UCSD-AML1 (cell line): ENCODE data around the gene TMPRSS9.

ENCODE experiments used
- DNase-seq: peaks from one replicate; lab custom pipeline; 2025; ENCODE audit not compliant: unreplicated experiment; lab: John Stamatoyannopoulos, UW

TMPRSS9 gene

GRCh38 chr19:2431318-2432055 is 71.4 kb downstream of the TMPRSS9 start:
- no peak for DNase-seq

DNA sequence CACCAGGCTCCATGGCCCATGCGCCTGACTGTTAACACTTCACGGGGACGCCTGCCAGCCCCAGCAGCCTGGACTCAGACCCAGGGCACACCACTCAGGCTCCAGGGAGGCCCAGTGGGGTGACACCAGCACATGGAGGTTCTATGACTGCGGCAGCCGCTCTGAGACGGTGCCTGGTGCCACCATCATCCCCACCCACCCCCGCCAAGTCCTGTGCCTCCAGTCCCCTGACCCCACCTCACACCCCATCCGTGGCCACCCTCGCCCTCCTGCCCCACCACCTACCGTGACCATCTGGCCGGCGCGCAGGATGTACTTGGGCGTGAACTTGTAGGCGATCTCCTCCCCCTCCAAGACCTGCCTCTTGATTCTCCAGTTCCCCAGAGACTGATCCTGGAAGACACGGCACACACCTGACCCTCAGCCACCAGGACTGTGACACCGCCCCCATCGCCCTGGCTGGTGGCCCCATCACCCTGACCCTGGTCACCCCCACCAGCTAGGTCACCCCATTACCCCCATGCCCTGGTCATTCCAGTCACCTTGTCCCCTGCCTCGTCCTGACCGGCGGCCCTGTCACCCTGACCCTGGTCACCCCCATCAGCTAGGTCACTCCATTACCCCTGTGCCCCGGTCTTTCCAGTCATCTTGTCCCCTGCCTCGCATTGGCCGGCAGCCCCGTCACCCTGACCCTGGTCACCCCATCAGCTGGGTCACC is 72.2 kb downstream of the TMPRSS9 start:
- DNase-seq, result no peak

- DNase-seq, result no peak
Observed at GRCh38 chr19:2433854-2434253, 73.8 kb downstream of the TMPRSS9 start.

DNA sequence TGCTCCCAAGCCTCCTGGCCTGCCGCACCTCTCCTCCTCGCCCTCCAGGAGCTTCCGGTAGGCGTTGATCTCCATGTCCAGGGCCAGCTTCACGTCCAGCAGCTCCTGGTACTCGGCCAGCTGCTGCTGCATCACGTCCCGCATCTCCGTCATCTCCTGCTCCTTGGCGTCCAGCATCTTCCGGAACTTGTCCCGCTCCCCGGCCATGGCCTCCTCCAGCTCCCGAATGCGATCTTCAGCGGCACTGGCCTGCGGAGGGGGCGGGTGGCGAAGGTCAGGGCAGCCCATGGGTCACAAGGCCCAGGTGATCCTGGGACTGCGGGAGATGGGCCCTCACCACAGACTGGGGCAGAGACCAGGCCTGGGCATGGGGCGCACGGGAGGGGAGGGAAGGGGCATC is 74.2 kb downstream of the TMPRSS9 start:
- no peak for DNase-seq

GRCh38 chr19:2434721-2435265 is 74.7 kb downstream of the TMPRSS9 start:
- DNase-seq, result no peak

DNA sequence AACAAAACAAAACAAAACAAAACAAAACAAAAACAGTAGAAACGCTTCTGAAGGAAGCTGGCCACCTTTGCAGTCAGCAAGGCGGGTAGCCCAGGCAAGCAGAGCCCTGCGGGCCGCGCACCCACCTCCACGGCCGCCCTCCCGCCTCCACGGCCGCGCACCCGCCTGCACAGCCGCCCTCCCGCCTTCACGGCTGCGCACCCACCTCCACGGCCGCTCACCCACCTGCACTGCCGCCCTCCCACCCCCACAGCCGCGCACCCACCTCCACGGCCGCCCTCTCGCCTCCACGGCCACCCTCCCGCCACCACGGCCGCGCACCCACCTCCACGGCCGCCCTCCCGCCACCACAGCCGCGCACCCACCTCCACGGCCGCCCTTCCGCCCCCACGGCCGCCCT is 76.3 kb downstream of the TMPRSS9 start:
- no peak for DNase-seq

GRCh38 chr19:2436926-2437325 is 76.9 kb downstream of the TMPRSS9 start:
- no peak for DNase-seq

GRCh38 chr19:2438178-2438577 is 78.1 kb downstream of the TMPRSS9 start:
- DNase-seq, result no peak

- no peak for DNase-seq
Observed at GRCh38 chr19:2440515-2440914, 80.5 kb downstream of the TMPRSS9 start.

GRCh38 chr19:2441096-2441752 is 81.2 kb downstream of the TMPRSS9 start:
- no peak for DNase-seq

DNA sequence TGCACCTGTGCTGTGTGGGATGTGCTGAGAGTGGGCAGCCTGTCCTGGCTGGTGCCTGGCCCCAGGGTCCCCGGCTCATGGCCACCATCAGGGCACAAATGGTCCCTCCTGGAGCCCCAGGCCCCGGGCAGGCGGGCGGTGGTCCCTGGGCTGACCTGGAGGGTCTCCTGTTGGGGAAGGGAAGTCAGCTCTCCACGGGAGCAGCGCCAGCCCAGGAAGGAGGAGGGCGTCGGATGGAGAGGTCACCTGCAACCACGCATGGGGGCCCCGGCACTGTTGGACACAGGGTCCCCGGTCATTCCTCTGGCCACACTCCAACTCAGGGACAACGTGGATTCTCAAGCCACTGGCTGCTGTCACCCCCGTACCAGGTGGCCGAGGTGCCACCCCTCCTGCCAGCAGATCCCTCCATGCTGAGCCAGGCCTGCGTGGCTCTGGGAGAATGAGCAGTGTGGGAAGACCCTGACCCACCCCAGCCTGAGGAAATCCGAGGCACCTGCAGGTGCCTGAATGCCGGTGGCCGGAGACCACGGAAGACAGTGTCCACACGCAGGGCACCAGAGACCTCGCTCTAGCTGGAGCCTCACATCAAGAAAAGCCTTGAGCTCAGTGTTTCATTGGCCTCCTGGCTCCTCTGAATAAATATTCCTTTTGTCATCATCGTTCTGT is 83.2 kb downstream of the TMPRSS9 start:
- no peak for DNase-seq

GRCh38 chr19:2443785-2444182 is 83.7 kb downstream of the TMPRSS9 start:
- no peak for DNase-seq

GRCh38 chr19:2444251-2445002 is 84.4 kb downstream of the TMPRSS9 start:
- DNase-seq, result no peak

DNA sequence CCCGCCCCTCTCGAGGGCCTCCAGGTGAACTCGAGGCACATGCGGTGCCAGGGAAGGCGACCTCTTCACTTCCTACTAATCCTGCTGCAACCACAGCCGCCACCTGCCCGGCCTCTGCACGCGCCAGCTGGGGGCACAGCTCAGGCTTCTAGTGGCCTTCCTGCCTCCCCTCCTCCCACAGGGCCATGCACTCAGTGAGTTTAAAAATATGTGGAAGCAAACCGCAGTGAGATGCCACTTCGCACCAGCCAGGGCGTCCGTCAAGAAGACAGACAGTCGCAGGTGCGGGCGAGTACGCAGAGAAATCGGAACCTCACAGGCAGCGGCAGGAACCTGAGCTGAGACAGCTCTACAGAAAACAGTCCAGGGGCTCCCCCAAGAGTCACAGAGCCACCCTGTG is 86.3 kb downstream of the TMPRSS9 start:
- DNase-seq, result peak; percentile 71

DNA sequence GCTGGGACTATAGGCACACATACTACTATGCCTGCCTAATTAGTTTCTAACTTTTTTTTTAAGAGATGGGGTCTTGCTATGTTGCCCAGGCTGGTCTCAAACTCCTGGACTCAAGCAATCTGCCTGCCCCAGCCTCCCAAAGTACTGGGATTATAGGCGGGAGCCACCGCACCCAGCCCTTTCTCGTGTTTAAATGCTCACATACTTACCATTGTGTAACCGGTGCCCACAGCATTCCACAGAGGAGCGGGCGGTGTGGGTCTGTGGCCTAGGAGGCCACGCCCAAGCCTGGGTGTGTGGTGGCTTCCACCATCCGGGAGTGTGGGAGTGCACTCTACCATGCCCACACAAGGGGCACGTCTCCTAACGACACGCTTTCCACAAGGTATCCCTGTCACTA is 89.0 kb downstream of the TMPRSS9 start:
- no peak for DNase-seq

GRCh38 chr19:2451138-2451537 is 91.1 kb downstream of the TMPRSS9 start:
- no peak for DNase-seq

DNA sequence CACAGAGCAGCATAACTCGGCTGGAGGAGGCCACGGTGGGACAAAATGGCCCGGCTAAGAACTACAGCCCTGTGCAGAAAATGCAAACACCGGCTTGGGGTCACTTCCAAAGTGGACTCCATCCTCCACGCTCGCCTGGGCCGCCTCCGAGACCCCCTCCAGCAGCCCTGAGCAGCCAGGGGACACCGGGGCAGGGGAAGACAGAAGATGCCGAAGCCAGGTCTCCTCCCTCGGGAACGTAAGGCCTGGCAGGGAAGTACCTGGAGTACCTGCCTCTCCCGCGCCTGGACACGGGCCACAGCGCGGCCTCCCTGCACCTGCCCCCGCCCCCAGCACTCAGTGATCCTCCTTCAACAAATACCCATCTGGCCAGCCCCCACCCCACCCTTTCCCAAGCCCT is 91.7 kb downstream of the TMPRSS9 start:
- no peak for DNase-seq

GRCh38 chr19:2453431-2454025 is 93.5 kb downstream of the TMPRSS9 start:
- no peak for DNase-seq

DNA sequence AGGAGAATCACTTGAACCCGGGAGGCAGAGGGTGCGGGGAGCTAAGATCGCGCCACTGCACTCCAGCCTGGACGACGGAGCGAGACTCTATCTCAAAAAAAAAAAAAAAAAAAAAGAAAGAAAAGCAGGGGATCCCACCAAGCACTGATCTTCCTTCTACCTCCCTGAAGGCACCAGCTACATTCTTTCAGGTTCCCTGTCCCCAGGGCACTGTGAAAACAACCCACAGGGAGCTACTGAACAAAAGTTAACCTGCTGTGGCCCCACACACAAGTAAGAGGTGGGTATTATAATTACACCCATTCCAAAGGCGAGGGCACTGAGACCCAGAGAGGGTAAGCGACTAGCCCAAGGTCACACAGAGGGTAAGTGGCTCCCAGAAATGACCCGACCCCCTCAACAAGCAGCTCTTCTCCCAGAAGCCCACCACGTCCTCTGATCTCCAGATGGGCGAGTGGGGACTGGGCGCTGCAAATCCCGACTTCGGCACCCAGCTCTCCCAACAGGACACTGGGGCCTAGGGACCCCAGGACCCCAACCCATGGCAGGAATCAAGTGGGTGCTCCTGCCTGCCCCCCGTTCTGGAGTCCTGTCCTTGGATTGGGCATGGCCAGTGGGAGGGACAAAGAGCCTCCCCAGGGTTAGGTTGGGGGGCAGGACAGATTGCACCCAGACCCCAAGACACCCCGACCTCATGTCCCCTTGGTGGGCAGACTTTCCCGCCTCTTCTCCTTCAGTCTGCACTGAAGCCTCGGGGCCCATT is 94.3 kb downstream of the TMPRSS9 start:
- DNase-seq, result no peak
